Measurements from ENCODE around the gene CTNNBL1. TPM values are rescaled to one million over a fixed set of nuclear protein-coding genes. Genes with fewer than 3 reads are reported as not detected.
"Not testable (repeated sequence)": the region's sequence is repeated elsewhere in the genome, so short reads cannot be mapped to it uniquely, and the experiment has no call there.

Gene CTNNBL1
- total RNA-seq, 2 experiments from 2014 or later = 72.6 to 93.4 TPM

- Mint-ChIP-seq H3K36me3 (ENCODE audit: low read depth) (no peaks in the 10 kb centered on the region), H3K4me3 (no peak overlapping the region), H3K27me3 (peaks cover 28% of the 10 kb centered on the region), H3K4me1 (peaks cover 4% of the 10 kb centered on the region), H3K27ac (no peak overlapping the region), H3K9me3 (ENCODE audit: low read depth) (no peaks in the 10 kb centered on the region)
- intact Hi-C loops (cut with DNase I, micrococcal nuclease) = no loop called here
- no peak for DNase-seq
- ATAC-seq = no peak
- CTCF ChIA-PET = no interaction called here
- POLR2A ChIA-PET = no interaction called here
Observed at GRCh38 chr20:37681384-37682112, 12.3 kb upstream of the CTNNBL1 start.

- DNase-seq; H3K27ac Mint-ChIP-seq; H3K36me3 Mint-ChIP-seq (ENCODE audit: low read depth); ATAC-seq; POLR2A ChIA-PET; H3K4me3 Mint-ChIP-seq; H3K9me3 Mint-ChIP-seq (ENCODE audit: low read depth); CTCF ChIA-PET; intact Hi-C loops (cut with DNase I, micrococcal nuclease): not testable (repeated sequence)
- H3K4me1 Mint-ChIP-seq = peaks cover 20% of the 10 kb centered on the region
- peaks cover 31% of the 10 kb centered on the region for H3K27me3 Mint-ChIP-seq
Observed at GRCh38 chr20:37683146-37683545, 10.7 kb upstream of the CTNNBL1 start.

- peak; percentile 94 for ATAC-seq
- intact Hi-C loops (cut with DNase I, micrococcal nuclease) = loop anchor here in 1 of 2 experiments (1.0 to 2.0 kb wide), 2 partner anchors 58 to 314 kb away; no protein-coding TSS in a partner anchor
- Mint-ChIP-seq H3K4me3 (no peak overlapping the region), H3K27me3 (peaks cover 32% of the 10 kb centered on the region), H3K36me3 (ENCODE audit: low read depth) (no peaks in the 10 kb centered on the region), H3K9me3 (ENCODE audit: low read depth) (no peaks in the 10 kb centered on the region), H3K4me1 (peaks cover 22% of the 10 kb centered on the region), H3K27ac (no peak overlapping the region)
- ChIA-PET CTCF (interaction anchor here (0.5 to 0.6 kb wide), 3 partner anchors 21 to 1668 kb away, joined by 3 read pairs; no protein-coding TSS in a partner anchor), POLR2A (interaction anchor here (0.6 to 0.7 kb wide), 4 partner anchors 15 to 386 kb away, joined by 3 to 10 read pairs (median 5); partner anchors contain the start of genes RPRD1B and TTI1)
- DNase-seq = peak; percentile 15
Observed at GRCh38 chr20:37686762-37687477, 6.9 kb upstream of the CTNNBL1 start.

GRCh38 chr20:37687478-37687805, 6.4 kb upstream of the CTNNBL1 start:
- peaks cover 22% of the 10 kb centered on the region for H3K4me1 Mint-ChIP-seq
- DNase-seq (no peak), ATAC-seq (peak; percentile 53)
- no peaks in the 10 kb centered on the region for H3K36me3 Mint-ChIP-seq (ENCODE audit: low read depth)
- POLR2A ChIA-PET = interaction anchor here (0.6 to 0.7 kb wide), 4 partner anchors 14 to 386 kb away, joined by 3 to 10 read pairs (median 5); partner anchors contain the start of genes RPRD1B and TTI1
- intact Hi-C loops (cut with DNase I, micrococcal nuclease) = loop anchor here in 1 of 2 experiments (1.0 to 2.0 kb wide), 2 partner anchors 57 to 314 kb away; no protein-coding TSS in a partner anchor
- H3K27ac Mint-ChIP-seq = no peak overlapping the region
- H3K27me3 Mint-ChIP-seq = peaks cover 29% of the 10 kb centered on the region
- H3K9me3 Mint-ChIP-seq (ENCODE audit: low read depth) = no peaks in the 10 kb centered on the region
- no peak overlapping the region for H3K4me3 Mint-ChIP-seq
- CTCF ChIA-PET = interaction anchor here (0.5 to 0.6 kb wide), 4 partner anchors 21 to 1668 kb away, joined by 3 read pairs; no protein-coding TSS in a partner anchor

GRCh38 chr20:37688093-37688492, 5.7 kb upstream of the CTNNBL1 start:
- DNase-seq (no peak), ATAC-seq (no peak)
- H3K4me1 Mint-ChIP-seq = peaks cover 24% of the 10 kb centered on the region
- ChIA-PET CTCF (interaction anchor here (0.6 kb wide), 1 partner anchor 109 kb away, joined by 3 read pairs; no protein-coding TSS in a partner anchor), POLR2A (no interaction called here)
- H3K9me3 Mint-ChIP-seq (ENCODE audit: low read depth) = no peaks in the 10 kb centered on the region
- H3K27me3 Mint-ChIP-seq = peaks cover 30% of the 10 kb centered on the region
- H3K36me3 Mint-ChIP-seq (ENCODE audit: low read depth) = no peaks in the 10 kb centered on the region
- intact Hi-C loops (cut with DNase I, micrococcal nuclease) = no loop called here
- H3K27ac Mint-ChIP-seq = no peak overlapping the region
- no peak overlapping the region for H3K4me3 Mint-ChIP-seq

- H3K27ac Mint-ChIP-seq = no peak overlapping the region
- H3K36me3 Mint-ChIP-seq (ENCODE audit: low read depth) = peaks cover 5% of the 10 kb centered on the region
- H3K9me3 Mint-ChIP-seq (ENCODE audit: low read depth) = no peaks in the 10 kb centered on the region
- ChIA-PET CTCF (no interaction called here), POLR2A (no interaction called here)
- ATAC-seq (no peak), DNase-seq (no peak)
- peaks cover 30% of the 10 kb centered on the region for H3K27me3 Mint-ChIP-seq
- H3K4me1 Mint-ChIP-seq = peaks cover 37% of the 10 kb centered on the region
- no peak overlapping the region for H3K4me3 Mint-ChIP-seq
- intact Hi-C loops (cut with DNase I, micrococcal nuclease) = loop anchor here in 1 of 2 experiments (5.0 kb wide), 3 partner anchors 163 to 757 kb away; partner anchors contain the start of gene BLCAP
Observed at GRCh38 chr20:37690626-37691369, 3.0 kb upstream of the CTNNBL1 start.

- intact Hi-C loops (cut with DNase I, micrococcal nuclease) = loop anchor here in 1 of 2 experiments (1.0 to 5.0 kb wide), 4 partner anchors 53 to 755 kb away; partner anchors contain the start of gene BLCAP
- ATAC-seq (no peak), DNase-seq (no peak)
- peaks cover 11% of the 10 kb centered on the region for H3K36me3 Mint-ChIP-seq (ENCODE audit: low read depth)
- H3K4me3 Mint-ChIP-seq = no peak overlapping the region
- peaks cover 30% of the 10 kb centered on the region for H3K4me1 Mint-ChIP-seq
- no peak overlapping the region for H3K27ac Mint-ChIP-seq
- POLR2A ChIA-PET = no interaction called here
- no peaks in the 10 kb centered on the region for H3K9me3 Mint-ChIP-seq (ENCODE audit: low read depth)
- CTCF ChIA-PET = no interaction called here
- peaks cover 24% of the 10 kb centered on the region for H3K27me3 Mint-ChIP-seq
Observed at GRCh38 chr20:37692459-37693166, 1.2 kb upstream of the CTNNBL1 start.

GRCh38 chr20:37693242-37693634, 592 bp upstream of the CTNNBL1 start:
- ChIA-PET CTCF (no interaction called here), POLR2A (no interaction called here)
- intact Hi-C loops (cut with DNase I, micrococcal nuclease) = loop anchor here in 1 of 2 experiments (1.0 to 5.0 kb wide), 4 partner anchors 52 to 754 kb away; partner anchors contain the start of gene BLCAP
- Mint-ChIP-seq H3K27ac (peak overlapping the region; percentile 47), H3K4me1 (peaks cover 28% of the 10 kb centered on the region), H3K27me3 (peaks cover 19% of the 10 kb centered on the region), H3K36me3 (ENCODE audit: low read depth) (peaks cover 16% of the 10 kb centered on the region), H3K9me3 (ENCODE audit: low read depth) (no peaks in the 10 kb centered on the region), H3K4me3 (peak overlapping the region; percentile 100)
- ATAC-seq (no peak), DNase-seq (no peak)

GRCh38 chr20:37695684-37696342, 2.0 kb downstream of the CTNNBL1 start:
- no peak for DNase-seq
- Mint-ChIP-seq H3K4me1 (peaks cover 42% of the 10 kb centered on the region), H3K4me3 (no peak overlapping the region)

GRCh38 chr20:37697314-37697713, 3.5 kb downstream of the CTNNBL1 start:
- H3K36me3 Mint-ChIP-seq (ENCODE audit: low read depth) = peaks cover 19% of the 10 kb centered on the region
- CTCF ChIA-PET = no interaction called here

More at GRCh38 chr20:37695684-37696342, 2.0 kb downstream of the CTNNBL1 start:
- no peak for ATAC-seq
- Mint-ChIP-seq H3K27ac (no peak overlapping the region), H3K36me3 (ENCODE audit: low read depth) (peaks cover 19% of the 10 kb centered on the region), H3K9me3 (ENCODE audit: low read depth) (no peaks in the 10 kb centered on the region), H3K27me3 (peaks cover 7% of the 10 kb centered on the region)
- intact Hi-C loops (cut with DNase I, micrococcal nuclease) = no loop called here
- POLR2A ChIA-PET = interaction anchor here (0.6 to 0.8 kb wide), 2 partner anchors 156 to 517 kb away, joined by 3 to 4 read pairs; no protein-coding TSS in a partner anchor
- CTCF ChIA-PET = no interaction called here

More at GRCh38 chr20:37697314-37697713, 3.5 kb downstream of the CTNNBL1 start:
- H3K27ac Mint-ChIP-seq = no peak overlapping the region
- ATAC-seq (no peak), DNase-seq (no peak)
- no peaks in the 10 kb centered on the region for H3K9me3 Mint-ChIP-seq (ENCODE audit: low read depth)
- H3K4me3 Mint-ChIP-seq = no peak overlapping the region
- peaks cover 42% of the 10 kb centered on the region for H3K4me1 Mint-ChIP-seq
- intact Hi-C loops (cut with DNase I, micrococcal nuclease) = no loop called here
- POLR2A ChIA-PET = no interaction called here
- H3K27me3 Mint-ChIP-seq = peaks cover 3% of the 10 kb centered on the region

All from activated CD4-positive, alpha-beta T cell treated with anti-CD3 and anti-CD28 coated beads for 36 hours (primary cell).